ENCODE results near the gene DLL4. TPM values are rescaled to one million over a fixed set of nuclear protein-coding genes. Genes with fewer than 3 reads are reported as not detected.
A peak's percentile ranks its signal among the peaks of the same experiment; 100 is the strongest.

Gene DLL4
- total RNA-seq, 1 donor from 2014 or later, result 0.50 TPM

- DNase-seq (ENCODE audit: low read depth), result no peak
These were observed 34.3 kb upstream of the DLL4 start for GRCh38 chr15:40894681-40895448.

GRCh38 chr15:40899536-40900207, 29.5 kb upstream of the DLL4 start:
- Histone ChIP-seq H3K4me3 (ENCODE audit: low read depth, low read length) (no peak overlapping the region), H3K36me3 (ENCODE audit: control insufficient read depth, insufficient read depth, low read length) (peaks cover 10% of the 10 kb centered on the region), H3K27me3 (ENCODE audit: control insufficient read depth, insufficient read depth, low read length) (no peaks in the 10 kb centered on the region)
- no peak for DNase-seq (ENCODE audit: low read depth)
- no peak for TF ChIP-seq CTCF (IDR thresholded peaks at IDR 0.05; ENCODE audit: insufficient read depth, low read length, poor library complexity, severe bottlenecking)

More at GRCh38 chr15:40894681-40895448, 34.3 kb upstream of the DLL4 start:
- peak; percentile 62 for TF ChIP-seq CTCF (IDR thresholded peaks at IDR 0.05; ENCODE audit: insufficient read depth, low read length, poor library complexity, severe bottlenecking)
- H3K4me3 ChIP-seq (ENCODE audit: low read depth, low read length), result peak overlapping the region; percentile 89
- H3K36me3 ChIP-seq (ENCODE audit: control insufficient read depth, insufficient read depth, low read length), result no peaks in the 10 kb centered on the region
- H3K27me3 ChIP-seq (ENCODE audit: control insufficient read depth, insufficient read depth, low read length), result no peaks in the 10 kb centered on the region

GRCh38 chr15:40900256-40901052, 28.7 kb upstream of the DLL4 start:
- peaks cover 13% of the 10 kb centered on the region for H3K36me3 ChIP-seq (ENCODE audit: control insufficient read depth, insufficient read depth, low read length)
- no peak for TF ChIP-seq CTCF (IDR thresholded peaks at IDR 0.05; ENCODE audit: insufficient read depth, low read length, poor library complexity, severe bottlenecking)
- DNase-seq (ENCODE audit: low read depth), result no peak

GRCh38 chr15:40901053-40901443, 28.1 kb upstream of the DLL4 start:
- TF ChIP-seq CTCF (IDR thresholded peaks at IDR 0.05; ENCODE audit: insufficient read depth, low read length, poor library complexity, severe bottlenecking), result no peak
- H3K36me3 ChIP-seq (ENCODE audit: control insufficient read depth, insufficient read depth, low read length), result peaks cover 13% of the 10 kb centered on the region
- H3K27me3 ChIP-seq (ENCODE audit: control insufficient read depth, insufficient read depth, low read length), result no peaks in the 10 kb centered on the region
- no peak for DNase-seq (ENCODE audit: low read depth)
- no peak overlapping the region for H3K4me3 ChIP-seq (ENCODE audit: low read depth, low read length)

More at GRCh38 chr15:40900256-40901052, 28.7 kb upstream of the DLL4 start:
- no peak overlapping the region for H3K4me3 ChIP-seq (ENCODE audit: low read depth, low read length)
- no peaks in the 10 kb centered on the region for H3K27me3 ChIP-seq (ENCODE audit: control insufficient read depth, insufficient read depth, low read length)

- peaks cover 13% of the 10 kb centered on the region for H3K36me3 ChIP-seq (ENCODE audit: control insufficient read depth, insufficient read depth, low read length)
- TF ChIP-seq CTCF (IDR thresholded peaks at IDR 0.05; ENCODE audit: insufficient read depth, low read length, poor library complexity, severe bottlenecking), result no peak
- no peak for DNase-seq (ENCODE audit: low read depth)
- H3K27me3 ChIP-seq (ENCODE audit: control insufficient read depth, insufficient read depth, low read length), result no peaks in the 10 kb centered on the region
- H3K4me3 ChIP-seq (ENCODE audit: low read depth, low read length), result no peak overlapping the region
These were observed 26.3 kb upstream of the DLL4 start for GRCh38 chr15:40902605-40903561.
